GM21381 (cell line): ENCODE data around the gene RNF224.
A peak's percentile ranks its signal among the peaks of the same experiment; 100 is the strongest.
"Not testable (repeated sequence)": the region's sequence is repeated elsewhere in the genome, so short reads cannot be mapped to it uniquely, and the experiment has no call there.

ENCODE experiments used
- ATAC-seq: cut with Tn5 transposase; IDR thresholded peaks from one replicate; pipeline ENCODE4 v1.9.1; 2021; ENCODE audit warnings: mild to moderate bottlenecking, moderate library complexity; ENCODE audit not compliant: unreplicated experiment

Gene RNF224

DNA sequence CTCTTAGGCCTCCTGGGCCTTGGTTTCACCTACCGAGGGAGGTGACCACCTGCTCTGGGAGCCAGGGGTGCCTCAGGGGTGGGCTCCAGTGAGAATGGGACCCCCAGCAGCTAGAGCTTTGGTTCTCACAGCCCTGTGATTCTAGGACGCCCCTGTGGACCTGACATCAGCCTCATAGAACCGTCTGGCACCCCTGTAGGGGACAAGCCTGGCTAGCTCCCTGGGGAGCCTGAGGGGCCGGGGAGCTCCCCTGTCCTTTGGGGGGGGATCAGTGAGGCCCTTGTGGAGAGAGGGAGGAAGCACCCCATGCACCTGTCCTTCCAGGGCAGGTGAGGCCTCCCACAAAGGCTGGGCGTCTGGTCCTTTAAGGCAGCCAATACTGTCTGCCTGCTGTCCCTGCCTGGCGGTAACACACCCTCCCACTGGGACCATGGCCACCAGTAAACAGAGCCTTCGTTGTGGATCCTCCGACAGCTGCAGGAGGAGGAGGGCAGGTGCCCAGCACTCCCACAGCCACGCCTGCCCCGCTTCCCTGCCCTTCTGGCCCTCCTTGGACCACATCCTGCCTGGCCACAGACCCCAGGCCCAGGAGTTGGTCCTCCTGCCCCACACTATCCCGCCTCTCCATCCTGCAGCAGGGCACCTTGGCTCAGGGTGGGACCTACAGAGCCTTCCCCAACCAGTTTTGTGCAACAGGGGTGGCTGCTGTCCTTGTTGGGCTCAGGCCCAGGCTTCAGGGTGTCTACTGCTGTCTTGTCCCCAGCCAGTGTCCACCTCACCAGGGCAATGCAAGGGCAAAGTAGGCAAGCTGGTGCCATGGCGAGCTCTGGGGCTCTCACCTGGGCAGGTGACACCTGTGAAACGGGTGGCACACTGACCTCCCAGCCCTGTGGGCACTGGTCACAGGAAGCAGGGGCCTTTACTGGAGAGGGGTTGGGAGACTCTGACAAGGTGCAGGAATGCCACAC is 10.7 kb downstream of the RNF224 start:
- ATAC-seq, result no peak

DNA sequence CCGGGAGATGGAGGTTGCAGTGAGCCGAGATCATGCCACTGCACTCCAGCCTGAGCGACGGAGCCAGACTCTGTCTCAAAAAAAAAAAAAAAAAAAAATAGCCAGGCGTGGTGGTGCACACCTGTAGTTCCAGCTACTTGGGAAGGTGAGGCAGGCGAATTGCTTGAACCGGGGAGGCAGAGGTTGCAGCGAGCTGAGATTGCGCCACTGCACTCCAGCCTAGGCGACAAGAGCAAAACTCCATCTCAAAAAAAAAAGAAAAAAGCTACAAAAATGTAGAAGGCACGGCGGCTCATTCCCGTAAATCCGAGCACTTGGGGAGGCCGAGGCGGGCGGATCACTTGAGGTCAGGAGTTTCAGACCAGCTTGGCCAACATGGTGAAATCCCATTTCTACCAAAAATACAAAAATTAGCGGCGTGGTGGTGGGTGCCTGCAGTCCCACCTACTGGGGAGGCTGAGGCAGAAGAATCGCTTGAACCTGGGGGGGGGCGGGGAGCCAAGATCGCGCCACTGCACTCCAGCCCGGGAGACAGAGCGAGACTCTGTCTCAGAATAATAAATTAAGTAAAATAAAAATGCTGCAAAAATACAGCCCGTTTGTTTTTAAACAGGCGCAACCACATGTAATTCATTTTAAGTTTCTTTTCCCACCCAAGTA is 12.4 kb downstream of the RNF224 start:
- ATAC-seq, result not testable (repeated sequence)

DNA sequence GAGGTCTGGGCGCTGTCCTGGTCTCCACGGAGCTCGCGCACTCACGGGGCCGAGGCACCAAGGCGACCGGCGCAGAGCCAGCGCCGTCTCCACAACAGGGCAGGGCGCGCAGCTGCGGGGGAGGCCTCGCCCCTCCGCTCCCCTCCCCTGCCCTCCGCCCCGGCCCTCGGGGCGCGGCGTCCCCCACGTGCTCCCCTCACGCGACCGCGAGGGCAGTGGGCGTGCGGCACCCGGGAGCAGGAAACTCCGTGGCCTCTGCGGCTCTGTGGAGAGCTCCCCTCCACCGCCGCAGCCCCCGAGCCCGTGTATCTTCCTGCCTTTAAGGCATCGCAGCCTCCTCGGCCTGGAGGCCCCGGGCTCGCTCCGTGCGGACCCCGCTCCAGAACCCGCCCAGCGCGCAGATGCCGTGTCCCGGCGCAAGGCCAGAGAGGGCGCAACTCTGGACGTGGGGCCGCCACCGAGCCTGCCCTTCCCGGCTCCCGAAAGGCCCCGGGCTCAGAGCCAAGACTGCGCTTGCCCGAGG is 13.1 kb downstream of the RNF224 start:
- ATAC-seq, result peak; percentile 19

- ATAC-seq, result peak; percentile 72
These were observed 13.7 kb downstream of the RNF224 start, which contains the start of gene TUBB4B for GRCh38 chr9:137240841-137241489. Gene TUBB4B (plus strand): TSS chr9:137241287. CDS start chr9:137241361, 74 bp downstream.

- peak; percentile 5 for ATAC-seq
These were observed 14.4 kb downstream of the RNF224 start for GRCh38 chr9:137241490-137242268.

DNA sequence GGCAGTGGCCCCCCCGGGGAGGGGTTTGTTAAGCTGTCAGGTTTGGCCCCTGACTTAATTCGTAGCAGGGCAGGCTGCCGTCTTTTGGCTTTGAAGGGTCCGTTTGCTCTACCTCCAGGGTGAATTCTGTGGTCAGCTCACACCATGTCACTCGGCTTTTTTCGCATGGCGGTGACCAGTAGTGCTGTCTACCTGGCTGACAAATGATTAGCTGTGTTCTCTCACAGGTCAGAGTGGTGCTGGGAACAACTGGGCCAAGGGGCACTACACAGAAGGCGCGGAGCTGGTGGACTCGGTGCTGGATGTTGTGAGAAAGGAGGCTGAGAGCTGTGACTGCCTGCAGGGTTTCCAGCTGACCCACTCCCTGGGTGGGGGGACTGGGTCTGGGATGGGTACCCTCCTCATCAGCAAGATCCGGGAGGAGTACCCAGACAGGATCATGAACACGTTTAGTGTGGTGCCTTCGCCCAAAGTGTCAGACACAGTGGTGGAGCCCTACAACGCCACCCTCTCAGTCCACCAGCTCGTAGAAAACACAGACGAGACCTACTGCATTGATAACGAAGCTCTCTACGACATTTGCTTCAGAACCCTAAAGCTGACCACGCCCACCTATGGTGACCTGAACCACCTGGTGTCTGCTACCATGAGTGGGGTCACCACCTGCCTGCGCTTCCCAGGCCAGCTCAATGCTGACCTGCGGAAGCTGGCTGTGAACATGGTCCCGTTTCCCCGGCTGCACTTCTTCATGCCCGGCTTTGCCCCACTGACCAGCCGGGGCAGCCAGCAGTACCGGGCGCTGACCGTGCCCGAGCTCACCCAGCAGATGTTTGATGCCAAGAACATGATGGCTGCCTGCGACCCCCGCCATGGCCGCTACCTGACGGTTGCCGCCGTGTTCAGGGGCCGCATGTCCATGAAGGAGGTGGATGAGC is 15.2 kb downstream of the RNF224 start:
- no peak for ATAC-seq

DNA sequence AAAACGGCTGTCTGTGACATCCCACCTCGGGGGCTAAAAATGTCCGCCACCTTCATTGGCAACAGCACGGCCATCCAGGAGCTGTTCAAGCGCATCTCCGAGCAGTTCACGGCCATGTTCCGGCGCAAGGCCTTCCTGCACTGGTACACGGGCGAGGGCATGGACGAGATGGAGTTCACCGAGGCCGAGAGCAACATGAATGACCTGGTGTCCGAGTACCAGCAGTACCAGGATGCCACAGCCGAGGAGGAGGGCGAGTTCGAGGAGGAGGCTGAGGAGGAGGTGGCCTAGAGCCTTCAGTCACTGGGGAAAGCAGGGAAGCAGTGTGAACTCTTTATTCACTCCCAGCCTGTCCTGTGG is 15.9 kb downstream of the RNF224 start:
- ATAC-seq, result not testable (repeated sequence)

GRCh38 chr9:137243626-137244485 is 16.6 kb downstream of the RNF224 start:
- no peak for ATAC-seq

- no peak for ATAC-seq
These were observed 17.5 kb downstream of the RNF224 start for GRCh38 chr9:137244486-137245449.

DNA sequence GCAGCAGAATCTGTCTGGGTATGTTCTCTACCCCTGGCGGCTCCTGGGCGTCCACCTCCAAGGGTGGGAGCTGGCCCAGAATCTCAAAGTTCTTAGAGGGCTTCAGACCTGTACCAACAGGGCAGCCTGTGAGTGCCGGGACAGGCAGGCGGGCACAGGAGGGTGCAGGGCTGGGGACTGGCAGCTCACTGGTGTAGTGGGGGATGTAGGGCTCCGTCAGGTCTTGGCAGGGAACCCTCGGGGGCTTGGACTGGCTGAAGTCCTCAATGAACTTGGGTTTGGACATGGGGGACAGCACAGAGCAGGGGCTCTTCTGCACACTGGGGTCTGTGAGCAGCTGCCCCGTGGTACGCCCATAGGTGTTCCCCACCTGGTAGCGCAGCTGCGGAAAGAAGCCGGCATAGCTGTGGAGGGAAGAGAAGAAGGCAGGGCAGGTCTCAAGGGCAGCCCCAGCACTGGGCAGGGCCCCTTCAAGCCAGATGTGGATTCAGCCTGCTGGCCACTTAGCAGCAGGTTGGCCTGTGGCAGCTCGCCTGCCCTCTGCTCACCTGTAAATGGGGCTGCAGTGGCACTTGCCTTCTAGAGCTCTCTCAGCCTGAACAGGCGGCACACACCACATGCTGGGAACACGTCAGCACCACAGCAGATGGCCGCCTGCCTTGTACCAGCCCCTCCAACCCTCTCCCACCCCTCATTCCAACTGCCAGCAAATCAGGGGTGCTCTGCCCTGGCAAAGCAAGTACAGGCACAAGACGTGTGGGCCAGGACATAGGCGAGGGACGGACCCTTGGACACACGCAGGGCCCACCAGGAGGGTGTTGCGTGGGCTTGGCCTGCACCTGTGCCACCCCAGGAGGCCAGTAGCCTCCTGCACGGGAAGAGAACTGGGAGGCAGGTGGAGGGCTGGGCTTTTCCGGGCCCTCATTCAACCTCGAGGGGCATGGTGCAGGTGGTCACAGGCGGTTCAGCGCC is 18.4 kb downstream of the RNF224 start:
- ATAC-seq, result no peak

GRCh38 chr9:137247135-137247915 is 20.0 kb downstream of the RNF224 start:
- ATAC-seq, result no peak

GRCh38 chr9:137247916-137248175 is 20.5 kb downstream of the RNF224 start:
- ATAC-seq, result no peak

- ATAC-seq, result no peak
These were observed 23.3 kb downstream of the RNF224 start for GRCh38 chr9:137250329-137251193.

DNA sequence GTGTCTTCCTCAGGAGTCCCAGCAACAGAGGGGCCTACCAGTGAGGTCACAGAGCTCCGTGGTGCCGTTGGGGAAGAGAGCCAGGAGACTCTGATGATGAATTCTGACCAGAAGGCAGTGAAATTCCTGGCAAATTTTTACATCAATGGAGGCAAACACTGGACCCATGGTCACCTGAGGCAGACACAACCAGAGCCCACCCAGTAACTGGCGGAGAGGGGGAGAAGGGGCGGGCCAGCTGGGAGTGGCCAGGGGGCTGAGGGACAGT is 23.8 kb downstream of the RNF224 start, which contains the start of gene STPG3:
TSS of gene STPG3 (plus strand) at position 93 of the 268 bp plus-strand sequence. CDS start at position 94, 1 bp downstream.
- no peak for ATAC-seq
